Measurements from ENCODE around the gene CHST2.

GRCh38 chr3:143090976-143091837 is 28.4 kb upstream of the CHST2 start:
- TF ChIP-seq CTCF (optimal IDR thresholded peaks at IDR 0.05 in 1 of 3, IDR thresholded peaks at IDR 0.05 in 1 of 3, conservative IDR thresholded peaks at IDR 0.05 in 1 of 3; ENCODE audit: extremely low read depth in 1 of 3, insufficient read depth in 2 of 3, low read length in 3 of 3), result no peak
- TF ChIP-seq EZH2 (IDR thresholded peaks at IDR 0.05; ENCODE audit: low read length), result no peak
